GM23248 (cell line): ENCODE measurements around the gene GAREM2.

ENCODE experiments used
- EZH2 ChIP-seq: fragments of 200-600 bp; sonication (generic); IDR thresholded peaks from 2 replicates; pipeline ENCODE4 v1.6.1; 2018; ENCODE audit warnings: antibody characterized with exemption, mild to moderate bottlenecking; ENCODE audit not compliant: insufficient read depth, poor library complexity, severe bottlenecking
- EZH2phosphoT487 ChIP-seq: fragments of 200-600 bp; sonication (generic); IDR thresholded peaks from 2 replicates; pipeline ENCODE4 v1.6.1; 2018; ENCODE audit warnings: antibody characterized with exemption, moderate library complexity, mild to moderate bottlenecking, low read depth; ENCODE audit not compliant: insufficient read depth

- no peak for TF ChIP-seq EZH2phosphoT487
- TF ChIP-seq EZH2 = no peak
Measured at GRCh38 chr2:26128176-26128575, 44.7 kb upstream of the GAREM2 start.
